ENCODE data around the gene KMT5C. TPM values are rescaled to one million over a fixed set of nuclear protein-coding genes. Genes with fewer than 3 reads are reported as not detected.

KMT5C gene
- total RNA-seq, 1 donor from 2014 or later, result 18.6 TPM

DNA sequence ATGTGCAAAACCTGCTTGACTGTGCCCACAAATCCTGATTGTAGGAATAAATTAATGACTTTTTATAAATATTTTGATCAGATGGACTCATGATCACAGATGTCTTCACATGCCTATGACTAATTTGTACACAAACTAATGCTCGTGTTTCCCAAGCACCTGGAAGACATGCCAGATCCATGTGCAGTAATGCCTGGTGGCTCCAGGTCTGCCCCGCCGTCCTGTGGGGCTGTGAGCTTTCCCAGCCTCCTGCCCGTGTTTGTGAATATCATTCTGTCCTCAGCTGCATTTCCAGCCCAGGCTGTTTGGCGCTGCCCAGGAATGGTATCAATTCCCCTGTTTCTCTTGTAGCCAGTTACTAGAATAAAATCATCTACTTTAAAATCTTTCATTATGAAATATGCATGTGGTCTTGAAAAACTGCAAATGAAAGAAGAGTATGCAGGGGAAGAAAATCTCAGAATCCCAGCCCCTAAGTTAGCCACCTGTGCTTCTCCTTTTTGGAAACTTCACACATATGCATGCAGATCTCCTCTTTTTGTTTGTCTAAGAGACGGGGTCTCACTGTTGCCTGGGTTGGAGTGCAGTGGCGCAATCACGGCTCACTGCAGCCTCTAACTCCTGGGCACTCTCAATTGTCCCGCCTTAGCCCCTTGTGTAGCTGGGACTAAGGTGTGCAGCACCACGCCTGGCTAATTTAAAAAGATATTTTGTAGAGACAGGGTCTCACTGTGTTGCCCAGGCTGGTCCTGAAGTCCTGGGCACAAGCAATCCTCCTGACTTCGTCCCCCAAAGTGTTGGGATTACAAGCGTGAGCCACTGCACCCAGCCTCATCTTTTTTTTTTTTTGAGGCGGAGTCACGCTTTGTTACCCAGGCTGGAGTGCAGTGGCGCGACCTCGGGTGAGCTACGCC is 52.3 kb downstream of the KMT5C start:
- no peak for DNase-seq (ENCODE audit: extremely low spot score, unreplicated experiment)
- Mint-ChIP-seq H3K4me3 (ENCODE audit: unreplicated experiment) (no peak overlapping the region), H3K4me1 (ENCODE audit: unreplicated experiment) (peaks cover 34% of the 10 kb centered on the region), H3K9me3 (ENCODE audit: unreplicated experiment) (no peaks in the 10 kb centered on the region), H3K36me3 (ENCODE audit: unreplicated experiment) (peaks cover 8% of the 10 kb centered on the region), H3K27ac (ENCODE audit: unreplicated experiment) (no peak overlapping the region), H3K27me3 (ENCODE audit: unreplicated experiment) (no peaks in the 10 kb centered on the region)
- TF ChIP-seq, protein P1, sequence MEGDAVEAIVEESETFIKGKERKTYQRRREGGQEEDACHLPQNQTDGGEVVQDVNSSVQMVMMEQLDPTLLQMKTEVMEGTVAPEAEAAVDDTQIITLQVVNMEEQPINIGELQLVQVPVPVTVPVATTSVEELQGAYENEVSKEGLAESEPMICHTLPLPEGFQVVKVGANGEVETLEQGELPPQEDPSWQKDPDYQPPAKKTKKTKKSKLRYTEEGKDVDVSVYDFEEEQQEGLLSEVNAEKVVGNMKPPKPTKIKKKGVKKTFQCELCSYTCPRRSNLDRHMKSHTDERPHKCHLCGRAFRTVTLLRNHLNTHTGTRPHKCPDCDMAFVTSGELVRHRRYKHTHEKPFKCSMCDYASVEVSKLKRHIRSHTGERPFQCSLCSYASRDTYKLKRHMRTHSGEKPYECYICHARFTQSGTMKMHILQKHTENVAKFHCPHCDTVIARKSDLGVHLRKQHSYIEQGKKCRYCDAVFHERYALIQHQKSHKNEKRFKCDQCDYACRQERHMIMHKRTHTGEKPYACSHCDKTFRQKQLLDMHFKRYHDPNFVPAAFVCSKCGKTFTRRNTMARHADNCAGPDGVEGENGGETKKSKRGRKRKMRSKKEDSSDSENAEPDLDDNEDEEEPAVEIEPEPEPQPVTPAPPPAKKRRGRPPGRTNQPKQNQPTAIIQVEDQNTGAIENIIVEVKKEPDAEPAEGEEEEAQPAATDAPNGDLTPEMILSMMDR (IDR thresholded peaks at IDR 0.05), result no peak

DNA sequence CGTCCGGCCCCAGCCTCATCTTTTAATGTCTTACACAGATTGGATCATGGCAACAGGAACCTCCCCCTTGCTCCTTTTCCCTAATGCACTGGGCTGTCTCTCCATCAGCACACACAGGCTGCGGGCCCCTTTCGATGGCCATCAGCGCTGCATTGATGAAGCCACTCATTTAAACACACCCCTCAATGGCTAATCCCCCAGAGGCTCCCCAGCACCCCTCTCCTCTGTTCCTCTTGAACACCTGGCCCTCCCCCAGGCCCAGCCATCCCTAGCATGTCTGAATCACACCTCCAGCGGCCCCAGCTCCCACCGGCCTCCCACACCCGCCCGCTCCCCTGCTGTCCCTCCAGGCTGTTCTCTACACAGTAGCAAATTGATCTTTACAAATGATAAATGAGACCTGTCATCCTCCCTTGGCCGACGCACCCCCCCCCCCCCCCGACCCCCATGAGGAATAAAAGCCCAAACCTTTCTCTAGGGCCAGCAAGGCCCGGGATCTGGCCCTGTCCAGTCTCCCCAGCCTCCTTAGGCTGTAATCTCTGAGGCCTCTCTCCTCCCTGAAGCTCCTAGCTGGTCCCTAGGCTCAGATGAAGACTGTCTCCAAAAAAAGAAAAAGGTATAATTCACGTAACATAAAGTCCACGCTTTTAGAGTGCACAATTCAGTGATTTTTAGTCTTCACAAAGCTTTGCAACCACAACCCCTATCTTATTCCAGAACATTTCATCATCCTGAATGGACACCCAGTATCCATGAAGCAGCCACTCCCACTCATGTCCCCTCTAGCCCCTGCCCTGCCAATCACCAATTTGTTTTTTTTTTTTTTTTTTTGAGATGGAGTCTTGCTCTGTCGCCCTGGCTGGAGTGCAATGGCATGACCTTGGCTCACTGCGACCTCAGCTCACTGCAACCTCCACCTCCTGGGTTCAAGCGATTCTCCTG is 53.4 kb downstream of the KMT5C start:
- TF ChIP-seq, protein P1 (IDR thresholded peaks at IDR 0.05), result no peak
- peaks cover 5% of the 10 kb centered on the region for H3K36me3 Mint-ChIP-seq (ENCODE audit: unreplicated experiment)
- H3K9me3 Mint-ChIP-seq (ENCODE audit: unreplicated experiment), result no peaks in the 10 kb centered on the region
- no peak overlapping the region for H3K27ac Mint-ChIP-seq (ENCODE audit: unreplicated experiment)
- no peak for DNase-seq (ENCODE audit: extremely low spot score, unreplicated experiment)
- no peaks in the 10 kb centered on the region for H3K27me3 Mint-ChIP-seq (ENCODE audit: unreplicated experiment)
- no peak overlapping the region for H3K4me3 Mint-ChIP-seq (ENCODE audit: unreplicated experiment)
- H3K4me1 Mint-ChIP-seq (ENCODE audit: unreplicated experiment), result peaks cover 23% of the 10 kb centered on the region

Other genes starting within 250 kb of the KMT5C start
- gene PPP1R12C, start 222.2 kb upstream of the KMT5C start, total RNA-seq, result 123 and 135 TPM in 2 replicates
- gene TNNT1, start 190.7 kb upstream of the KMT5C start, total RNA-seq, result not detected in 2 replicates
- gene TNNI3, start 182.1 kb upstream of the KMT5C start, total RNA-seq, result 0.57 TPM in 1 of 2 replicates, not detected in the other
- gene DNAAF3, start 173.3 kb upstream of the KMT5C start, total RNA-seq, result 1.5 and 2.1 TPM in 2 replicates
- not detected in 2 replicates for gene SYT5, start 159.6 kb upstream of the KMT5C start, total RNA-seq
- gene PTPRH, start 130.4 kb upstream of the KMT5C start, total RNA-seq, result 0.31 TPM in 1 of 2 replicates, not detected in the other
- 2.9 and 3.2 TPM in 2 replicates for gene TMEM86B, start 111.1 kb upstream of the KMT5C start, total RNA-seq
- gene PPP6R1, start 80.9 kb upstream of the KMT5C start, total RNA-seq, result 63.0 and 67.1 TPM in 2 replicates
- 29.8 and 33.2 TPM in 2 replicates for gene HSPBP1, start 59.8 kb upstream of the KMT5C start, total RNA-seq
- gene BRSK1, start 55.9 kb upstream of the KMT5C start, total RNA-seq, result 18.0 and 23.9 TPM in 2 replicates
- gene TMEM150B, start 14.5 kb upstream of the KMT5C start, total RNA-seq, result not detected in 2 replicates
- gene COX6B2, start 14.8 kb downstream of the KMT5C start, total RNA-seq, result not detected in 2 replicates
- not detected in 2 replicates for gene GARIN5B, start 23.4 kb downstream of the KMT5C start, total RNA-seq
- gene IL11, start 30.6 kb downstream of the KMT5C start, total RNA-seq, result 0.91 and 1.0 TPM in 2 replicates
- gene TMEM190, start 37.0 kb downstream of the KMT5C start, total RNA-seq, result not detected in 2 replicates
- gene TMEM238, start 44.4 kb downstream of the KMT5C start, total RNA-seq, result 0.70 and 1.1 TPM in 2 replicates
- 1,845 and 2,000 TPM in 2 replicates for gene RPL28, start 46.1 kb downstream of the KMT5C start, total RNA-seq
- 70.7 and 71.1 TPM in 2 replicates for gene UBE2S, start 67.9 kb downstream of the KMT5C start, total RNA-seq
- gene SHISA7, start 103.4 kb downstream of the KMT5C start, total RNA-seq, result not detected in 2 replicates
- gene ISOC2, start 121.8 kb downstream of the KMT5C start, total RNA-seq, result 37.0 and 39.8 TPM in 2 replicates
- not detected in 2 replicates for gene C19orf85, start 124.9 kb downstream of the KMT5C start, total RNA-seq
- 10.4 and 11.6 TPM in 2 replicates for gene ZNF628, start 136.7 kb downstream of the KMT5C start, total RNA-seq
- 54.2 and 58.2 TPM in 2 replicates for gene NAT14, start 145.3 kb downstream of the KMT5C start, total RNA-seq
- gene SSC5D, start 148.6 kb downstream of the KMT5C start, total RNA-seq, result 21.5 and 22.1 TPM in 2 replicates
- gene SBK2, start 197.3 kb downstream of the KMT5C start, total RNA-seq, result not detected in 2 replicates
- gene SBK3, start 205.7 kb downstream of the KMT5C start, total RNA-seq, result not detected in 2 replicates
- gene ZNF579, start 241.0 kb downstream of the KMT5C start, total RNA-seq, result 27.4 and 29.2 TPM in 2 replicates

Data from osteocyte (in vitro differentiated cells).